Skin epidermis (tissue), 12 donors: ENCODE results near the gene HSPG2.

Experiments used
- H3K27ac ChIP-seq, 21 experiments: fragments of 200-600 bp; sonication (generic) in 11 of 21; one replicate each; pipeline ENCODE4 v1.5.0; 2020; ENCODE audit warnings: mild to moderate bottlenecking in 3 of 21, inconsistent platforms in 2 of 21, moderate library complexity in 2 of 21
- H3K4me3 ChIP-seq, 7 experiments: fragments of 200-600 bp; sonication (generic) in 2 of 7; one replicate each; pipeline ENCODE4 v1.5.0; 2020; ENCODE audit warnings: inconsistent platforms in 2 of 7, mild to moderate bottlenecking in 2 of 7, moderate library complexity in 1 of 7

Gene HSPG2

GRCh38 chr1:21904704-21905520 is 32.2 kb downstream of the HSPG2 start:
- Histone ChIP-seq H3K4me3 (no peak overlapping the region), H3K27ac (peak overlapping the region in 20 of 21 experiments; percentile 25 to 90 (median 74))

GRCh38 chr1:21904454-21904703 is 32.7 kb downstream of the HSPG2 start:
- H3K4me3 ChIP-seq, result no peak overlapping the region
- peak overlapping the region in 20 of 21 experiments; percentile 25 to 90 (median 62) for H3K27ac ChIP-seq

GRCh38 chr1:21903638-21904453 is 33.3 kb downstream of the HSPG2 start:
- Histone ChIP-seq H3K4me3 (no peak overlapping the region), H3K27ac (peak overlapping the region in 20 of 21 experiments; percentile 25 to 90 (median 62))

- Histone ChIP-seq H3K27ac (peak overlapping the region in 19 of 21 experiments; percentile 0 to 89 (median 59)), H3K4me3 (no peak overlapping the region)
Measured at GRCh38 chr1:21902026-21903012, 34.8 kb downstream of the HSPG2 start.

GRCh38 chr1:21901473-21901847 is 35.6 kb downstream of the HSPG2 start:
- peak overlapping the region in 16 of 21 experiments; percentile 0 to 89 (median 62) for H3K27ac ChIP-seq

GRCh38 chr1:21900766-21901472 is 36.2 kb downstream of the HSPG2 start:
- peak overlapping the region in 14 of 21 experiments; percentile 7 to 89 (median 50) for H3K27ac ChIP-seq
- no peak overlapping the region for H3K4me3 ChIP-seq

More at GRCh38 chr1:21901473-21901847, 35.6 kb downstream of the HSPG2 start:
- no peak overlapping the region for H3K4me3 ChIP-seq

GRCh38 chr1:21899987-21900386 is 37.1 kb downstream of the HSPG2 start:
- H3K27ac ChIP-seq, result peak overlapping the region in 13 of 21 experiments; percentile 4 to 89 (median 49)
- no peak overlapping the region for H3K4me3 ChIP-seq

GRCh38 chr1:21899267-21899810 is 37.8 kb downstream of the HSPG2 start:
- H3K27ac ChIP-seq, result peak overlapping the region in 14 of 21 experiments; percentile 4 to 89 (median 38)
- no peak overlapping the region for H3K4me3 ChIP-seq

- Histone ChIP-seq H3K4me3 (no peak overlapping the region), H3K27ac (peak overlapping the region in 11 of 21 experiments; percentile 6 to 89 (median 49))
Measured at GRCh38 chr1:21898326-21899200, 38.5 kb downstream of the HSPG2 start.

GRCh38 chr1:21897844-21898243 is 39.3 kb downstream of the HSPG2 start:
- H3K27ac ChIP-seq, result peak overlapping the region in 5 of 21 experiments; percentile 36 to 89 (median 58)

GRCh38 chr1:21896652-21897532 is 40.2 kb downstream of the HSPG2 start:
- no peak overlapping the region for H3K4me3 ChIP-seq

More at GRCh38 chr1:21897844-21898243, 39.3 kb downstream of the HSPG2 start:
- no peak overlapping the region for H3K4me3 ChIP-seq

GRCh38 chr1:21896026-21896425 is 41.1 kb downstream of the HSPG2 start:
- no peak overlapping the region for H3K4me3 ChIP-seq
- H3K27ac ChIP-seq, result peak overlapping the region in 11 of 21 experiments; percentile 9 to 89 (median 49)

More at GRCh38 chr1:21896652-21897532, 40.2 kb downstream of the HSPG2 start:
- peak overlapping the region in 16 of 21 experiments; percentile 9 to 89 (median 45) for H3K27ac ChIP-seq

- H3K27ac ChIP-seq, result peak overlapping the region in 6 of 21 experiments; percentile 8 to 67 (median 50)
Measured at GRCh38 chr1:21894034-21894881, 42.9 kb downstream of the HSPG2 start.

GRCh38 chr1:21893046-21893805 is 43.9 kb downstream of the HSPG2 start:
- Histone ChIP-seq H3K4me3 (no peak overlapping the region), H3K27ac (peak overlapping the region in 3 of 21 experiments; percentile 25 to 67 (median 52))

More at GRCh38 chr1:21894034-21894881, 42.9 kb downstream of the HSPG2 start:
- H3K4me3 ChIP-seq, result no peak overlapping the region
